CD4-positive, alpha-beta T cell treated with Interferon gamma for 1 hour (primary cell): Measurements from ENCODE around the gene CTCFL.
"Not testable (repeated sequence)": the region's sequence is repeated elsewhere in the genome, so short reads cannot be mapped to it uniquely, and the experiment has no call there.

Experiments
- DNase-seq: peaks from one replicate; pipeline ENCODE4 v3.0.0-alpha.2; 2020

Gene CTCFL

GRCh38 chr20:57536120-57536708 lies 11.3 kb upstream of the CTCFL start:
- no peak for DNase-seq

GRCh38 chr20:57535297-57535696 lies 10.4 kb upstream of the CTCFL start:
- no peak for DNase-seq

GRCh38 chr20:57532104-57532503 lies 7.2 kb upstream of the CTCFL start:
- no peak for DNase-seq

- DNase-seq, result no peak
Observed at GRCh38 chr20:57530327-57530981, 5.5 kb upstream of the CTCFL start.

- DNase-seq, result no peak
Observed at GRCh38 chr20:57529810-57530209, 4.9 kb upstream of the CTCFL start.

- no peak for DNase-seq
Observed at GRCh38 chr20:57529160-57529585, 4.2 kb upstream of the CTCFL start.

GRCh38 chr20:57528148-57528547 lies 3.2 kb upstream of the CTCFL start:
- no peak for DNase-seq

- no peak for DNase-seq
Observed at GRCh38 chr20:57527728-57528127, 2.8 kb upstream of the CTCFL start.

- no peak for DNase-seq
Observed at GRCh38 chr20:57526885-57527460, 2.0 kb upstream of the CTCFL start.

GRCh38 chr20:57526087-57526884 lies 1.3 kb upstream of the CTCFL start:
- DNase-seq, result no peak

GRCh38 chr20:57525328-57526086 lies 567 bp upstream of the CTCFL start:
- no peak for DNase-seq

GRCh38 chr20:57523782-57524181 lies 1.2 kb downstream of the CTCFL start:
- no peak for DNase-seq

GRCh38 chr20:57522380-57523140 lies 2.4 kb downstream of the CTCFL start:
- DNase-seq, result no peak

- no peak for DNase-seq
Observed at GRCh38 chr20:57517904-57518303, 7.0 kb downstream of the CTCFL start.

- DNase-seq, result no peak
Observed at GRCh38 chr20:57514273-57514751, 10.6 kb downstream of the CTCFL start.

GRCh38 chr20:57513199-57513598 lies 11.7 kb downstream of the CTCFL start:
- DNase-seq, result no peak

GRCh38 chr20:57512432-57512831 lies 12.5 kb downstream of the CTCFL start:
- no peak for DNase-seq

- not testable (repeated sequence) for DNase-seq
Observed at GRCh38 chr20:57511709-57512108, 13.2 kb downstream of the CTCFL start.

GRCh38 chr20:57509665-57510237 lies 15.2 kb downstream of the CTCFL start:
- DNase-seq, result no peak

GRCh38 chr20:57508831-57509230 lies 16.1 kb downstream of the CTCFL start:
- no peak for DNase-seq

GRCh38 chr20:57508381-57508780 lies 16.6 kb downstream of the CTCFL start:
- no peak for DNase-seq

- DNase-seq, result no peak
Observed at GRCh38 chr20:57507477-57507876, 17.5 kb downstream of the CTCFL start.
